Right atrium auricular region (tissue), 2 donors: ENCODE data around the gene DAZAP2. TPM values are rescaled to one million over a fixed set of nuclear protein-coding genes. Genes with fewer than 3 reads are reported as not detected.
"Not testable (repeated sequence)": the region's sequence is repeated elsewhere in the genome, so short reads cannot be mapped to it uniquely, and the experiment has no call there.

Source experiments
- DNase-seq: peaks from one replicate; pipeline ENCODE4 v3.0.0-alpha.2; 2019; ENCODE audit warnings: low spot score
- H3K27ac ChIP-seq, 2 donors: fragments of 200-600 bp; sonication (generic); 1 replicate in 1 of 2; 2 replicates in 1 of 2; pipeline ENCODE4 v1.5.1; 2016 to 2019
- H3K27me3 ChIP-seq, 2 donors: fragments of 200-600 bp; sonication (generic); one replicate each; pipeline versions ENCODE4 v1.5.1 to v1.6.0; 2017 to 2019
- H3K36me3 ChIP-seq: fragments of 200-600 bp; sonication (generic); one replicate; pipeline ENCODE4 v1.5.1; 2016
- H3K4me1 ChIP-seq, 2 donors: fragments of 200-600 bp; sonication (generic); one replicate each; pipeline versions ENCODE4 v1.5.1 to v1.6.0; 2017 to 2019
- H3K4me3 ChIP-seq, 2 donors: fragments of 200-600 bp; sonication (generic); 1 replicate in 1 of 2; 2 replicates in 1 of 2; pipeline ENCODE4 v1.5.1; 2017 to 2019; ENCODE audit warnings: mild to moderate bottlenecking in 1 of 2, moderate library complexity in 1 of 2
- H3K9me3 ChIP-seq, 2 donors: fragments of 200-600 bp; sonication (generic); one replicate each; pipeline ENCODE4 v1.5.1; 2019
- CTCF ChIP-seq, 2 donors: fragments of 200-600 bp; sonication (generic); IDR thresholded peaks; one replicate each; pipeline ENCODE4 v1.5.1; 2019; ENCODE audit warnings: antibody characterized with exemption in 2 of 2
- total RNA-seq, 2 donors: library from RNA; depleted of rRNA; stranded (reverse); fragments of >200 nt; gene quantifications; one replicate each; pipeline ENCODE4 v1.1.0, GENCODE V29; 2016

DAZAP2 gene
- total RNA-seq, 2 donors from 2014 or later, result 193 to 309 TPM

- H3K27ac ChIP-seq, result peak overlapping the region in 1 of 2 donors; percentile 37
- DNase-seq, result no peak
- H3K36me3 ChIP-seq, result peaks cover 46% of the 10 kb centered on the region
- H3K27me3 ChIP-seq, result no peaks in the 10 kb centered on the region
- peaks cover 0 to 41% of the 10 kb centered on the region in 2 donors for H3K4me1 ChIP-seq
- H3K9me3 ChIP-seq, result no peaks in the 10 kb centered on the region
- no peak overlapping the region for H3K4me3 ChIP-seq
- no peak for TF ChIP-seq CTCF (IDR thresholded peaks at IDR 0.05)
Measured at GRCh38 chr12:51245476-51246253, 7.0 kb downstream of the DAZAP2 start.

GRCh38 chr12:51246254-51246853 lies 7.7 kb downstream of the DAZAP2 start:
- DNase-seq, result no peak
- Histone ChIP-seq H3K4me3 (no peak overlapping the region), H3K4me1 (peaks cover 0 to 35% of the 10 kb centered on the region in 2 donors), H3K36me3 (peaks cover 39% of the 10 kb centered on the region), H3K9me3 (no peaks in the 10 kb centered on the region), H3K27me3 (no peaks in the 10 kb centered on the region), H3K27ac (peak overlapping the region; percentile 19 to 37)
- peak in 1 of 2 donors; percentile 32 for TF ChIP-seq CTCF (IDR thresholded peaks at IDR 0.05)

GRCh38 chr12:51247523-51248206 lies 9.0 kb downstream of the DAZAP2 start:
- DNase-seq, result no peak
- H3K27me3 ChIP-seq, result no peaks in the 10 kb centered on the region
- no peak overlapping the region for H3K4me3 ChIP-seq
- peaks cover 26% of the 10 kb centered on the region for H3K36me3 ChIP-seq
- H3K4me1 ChIP-seq, result peaks cover 0 to 29% of the 10 kb centered on the region in 2 donors
- H3K27ac ChIP-seq, result no peak overlapping the region
- H3K9me3 ChIP-seq, result no peaks in the 10 kb centered on the region
- TF ChIP-seq CTCF (IDR thresholded peaks at IDR 0.05), result no peak

- DNase-seq, result no peak
- no peak overlapping the region for H3K27ac ChIP-seq
- H3K4me3 ChIP-seq, result no peak overlapping the region
- no peaks in the 10 kb centered on the region for H3K9me3 ChIP-seq
- no peaks in the 10 kb centered on the region for H3K4me1 ChIP-seq
- no peak for TF ChIP-seq CTCF (IDR thresholded peaks at IDR 0.05)
- no peaks in the 10 kb centered on the region for H3K27me3 ChIP-seq
- H3K36me3 ChIP-seq, result no peaks in the 10 kb centered on the region
Measured at GRCh38 chr12:51253276-51253675, 14.7 kb downstream of the DAZAP2 start.

- H3K27me3 ChIP-seq, result no peaks in the 10 kb centered on the region
- no peaks in the 10 kb centered on the region for H3K4me1 ChIP-seq
- no peak for TF ChIP-seq CTCF (IDR thresholded peaks at IDR 0.05)
- H3K9me3 ChIP-seq, result no peaks in the 10 kb centered on the region
- no peak for DNase-seq
- no peak overlapping the region for H3K27ac ChIP-seq
- H3K4me3 ChIP-seq, result no peak overlapping the region
- H3K36me3 ChIP-seq, result no peaks in the 10 kb centered on the region
Measured at GRCh38 chr12:51254536-51254935, 15.9 kb downstream of the DAZAP2 start.

GRCh38 chr12:51259600-51259999 lies 21.0 kb downstream of the DAZAP2 start:
- H3K27me3 ChIP-seq, DNase-seq, H3K4me1 ChIP-seq, H3K27ac ChIP-seq, H3K9me3 ChIP-seq, H3K36me3 ChIP-seq, H3K4me3 ChIP-seq: not testable (repeated sequence)
